Glomerular visceral epithelial cell (primary cell): Measurements from ENCODE around the gene CUL9.

Source experiments
- DNase-seq: peaks from one replicate; pipeline ENCODE4 v3.0.0-alpha.2; 2016; ENCODE audit errors: extremely low spot score

CUL9 gene

DNA sequence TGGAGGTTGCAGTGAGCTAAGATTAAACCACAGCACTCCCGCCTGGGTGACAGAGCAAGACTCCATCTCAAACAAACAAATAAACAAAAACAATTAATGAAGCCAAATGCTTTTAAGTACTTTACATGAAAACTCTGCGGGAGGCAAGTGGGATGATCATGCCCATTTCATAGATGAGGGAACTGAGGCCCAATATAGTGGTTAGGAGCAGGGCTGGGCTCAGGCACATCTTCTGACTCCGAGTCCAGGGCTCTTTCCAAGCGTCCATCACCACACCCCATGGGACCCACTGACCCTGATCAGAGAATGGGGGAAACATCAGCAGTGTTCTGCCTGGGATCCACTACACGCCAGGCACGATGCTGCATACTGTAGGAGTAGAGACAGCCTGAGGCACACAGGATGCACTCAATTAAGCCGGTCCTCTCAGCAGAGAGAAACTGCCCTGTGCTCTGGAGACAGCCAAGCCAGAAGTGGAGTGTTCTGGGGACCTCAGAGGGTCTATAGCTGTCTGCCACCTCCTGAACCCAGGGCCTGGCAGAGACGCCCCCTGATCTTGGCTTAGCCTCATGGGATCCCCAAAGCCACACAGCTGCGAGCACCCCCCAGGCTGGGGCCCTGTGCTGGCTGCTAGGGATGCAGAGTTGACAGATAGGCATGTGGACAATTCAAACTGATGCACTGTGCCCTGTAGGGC lies 74.8 kb downstream of the CUL9 start:
- no peak for DNase-seq

- no peak for DNase-seq
Measured at GRCh38 chr6:43257367-43258145, 75.6 kb downstream of the CUL9 start.

DNA sequence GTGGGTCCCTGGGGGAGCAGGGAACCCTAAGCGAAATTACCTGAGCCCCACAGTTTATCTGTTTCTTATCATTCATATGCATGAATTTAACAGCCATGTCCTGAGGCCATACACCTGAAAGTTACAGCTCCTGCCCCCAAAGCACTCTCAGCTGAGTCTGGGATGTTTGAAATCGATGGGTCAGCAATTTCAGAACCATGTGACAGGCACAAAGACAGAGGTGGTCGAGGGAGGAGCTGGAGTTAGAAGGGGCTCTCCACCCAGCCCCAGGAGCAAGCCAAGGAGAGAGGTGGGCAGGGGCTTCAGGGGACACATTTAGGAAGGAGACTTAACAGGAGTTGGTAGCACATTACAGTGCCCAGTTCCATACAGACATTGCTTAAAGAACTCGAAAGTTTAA lies 76.2 kb downstream of the CUL9 start:
- DNase-seq = no peak

DNA sequence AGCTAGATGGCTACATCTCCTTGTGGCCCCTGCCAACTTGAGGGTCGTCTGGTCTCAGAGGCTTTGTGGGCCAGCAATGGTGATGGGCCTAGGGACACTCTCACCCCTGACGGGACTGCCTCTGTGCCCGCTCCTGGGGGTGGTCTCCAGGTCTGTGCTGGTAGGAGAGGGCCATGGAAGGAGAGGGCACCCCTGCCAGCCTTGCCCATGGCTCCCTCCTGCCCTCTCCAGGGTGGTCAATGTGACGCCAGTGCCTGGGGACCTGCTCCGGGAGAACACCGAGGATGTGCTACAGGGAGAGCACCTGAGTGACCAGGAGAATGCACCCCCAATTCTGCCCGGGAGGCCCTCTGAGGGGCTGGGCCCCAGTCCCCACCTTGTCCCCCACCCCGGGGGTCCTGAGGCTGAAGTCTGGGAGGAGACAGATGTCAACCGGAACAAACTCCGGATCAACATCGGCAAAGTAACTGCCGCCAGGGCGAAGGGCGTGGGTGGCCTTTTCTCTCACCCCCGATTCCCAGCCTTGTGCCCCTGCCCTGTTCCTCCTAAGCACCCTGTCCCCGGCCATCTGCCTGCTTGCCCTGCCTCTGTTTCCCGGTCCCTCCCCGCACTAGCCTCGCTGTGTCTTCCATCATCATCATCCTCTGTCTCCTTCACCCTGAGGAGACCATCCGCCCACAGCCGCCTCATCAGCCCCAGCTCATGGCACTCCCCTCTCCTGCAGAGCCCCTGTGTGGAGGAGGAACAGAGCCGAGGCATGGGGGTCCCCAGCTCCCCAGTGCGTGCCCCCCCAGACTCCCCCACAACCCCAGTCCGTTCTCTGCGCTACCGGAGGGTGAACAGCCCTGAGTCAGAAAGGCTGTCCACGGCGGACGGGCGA lies 77.1 kb downstream of the CUL9 start:
- no peak for DNase-seq

GRCh38 chr6:43260791-43261190 lies 78.8 kb downstream of the CUL9 start:
- DNase-seq = no peak

DNA sequence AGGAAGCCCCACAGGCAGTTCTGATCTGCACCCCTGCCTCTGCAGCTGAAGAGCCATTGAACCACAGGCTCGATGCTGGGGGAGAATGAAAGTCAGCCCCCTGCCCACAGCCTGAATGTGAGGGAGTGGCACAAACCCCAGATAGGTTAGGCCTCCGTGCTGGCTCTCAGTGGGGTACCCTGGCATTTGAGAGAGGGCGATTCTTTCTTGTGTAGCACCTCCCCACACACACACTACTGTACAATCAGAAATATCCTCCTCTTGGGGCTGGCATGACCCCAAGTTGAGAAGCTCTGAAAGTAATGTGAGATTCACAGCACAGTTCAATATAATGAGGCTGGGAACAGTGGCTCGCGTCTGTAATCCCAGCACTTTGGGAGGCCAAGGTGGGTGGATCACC lies 79.2 kb downstream of the CUL9 start:
- DNase-seq = no peak

DNA sequence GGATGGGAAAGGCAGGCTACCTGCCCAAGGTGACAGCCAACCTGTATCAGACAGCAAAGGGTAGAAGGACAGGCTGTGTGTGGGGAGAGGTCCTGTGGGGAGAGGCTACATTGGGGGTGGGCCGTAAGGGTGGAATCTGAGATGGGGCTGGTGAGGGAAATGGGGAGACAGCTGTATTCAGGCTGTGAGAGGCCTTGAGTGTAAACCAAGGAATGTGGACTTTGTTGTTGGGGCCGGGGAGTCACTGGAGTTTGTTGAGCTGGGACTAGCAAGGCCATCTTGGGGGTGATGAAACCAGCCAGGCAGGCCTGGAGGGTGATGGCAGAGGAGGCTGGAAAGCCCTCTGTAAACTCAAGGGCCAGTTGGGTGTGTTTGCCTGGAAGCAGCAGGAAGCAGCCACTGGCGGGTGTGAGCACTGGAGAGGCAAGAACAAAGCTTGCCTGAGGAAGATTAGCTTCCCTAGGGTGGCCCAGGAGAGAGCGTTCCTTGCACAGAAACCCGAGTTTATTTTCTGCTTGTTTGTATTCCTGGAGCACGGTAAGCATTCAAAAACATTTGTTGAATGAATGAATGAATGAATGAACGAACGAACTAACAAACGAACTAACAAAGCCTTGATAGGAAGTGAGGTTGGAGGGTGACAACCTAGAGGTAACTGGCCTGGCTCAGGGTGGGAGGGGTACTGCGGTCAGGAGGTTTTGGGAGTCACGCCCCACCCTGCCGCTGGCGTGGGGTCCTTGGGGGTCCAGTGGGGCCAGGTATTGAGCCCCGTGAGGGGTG lies 80.2 kb downstream of the CUL9 start:
- no peak for DNase-seq

DNA sequence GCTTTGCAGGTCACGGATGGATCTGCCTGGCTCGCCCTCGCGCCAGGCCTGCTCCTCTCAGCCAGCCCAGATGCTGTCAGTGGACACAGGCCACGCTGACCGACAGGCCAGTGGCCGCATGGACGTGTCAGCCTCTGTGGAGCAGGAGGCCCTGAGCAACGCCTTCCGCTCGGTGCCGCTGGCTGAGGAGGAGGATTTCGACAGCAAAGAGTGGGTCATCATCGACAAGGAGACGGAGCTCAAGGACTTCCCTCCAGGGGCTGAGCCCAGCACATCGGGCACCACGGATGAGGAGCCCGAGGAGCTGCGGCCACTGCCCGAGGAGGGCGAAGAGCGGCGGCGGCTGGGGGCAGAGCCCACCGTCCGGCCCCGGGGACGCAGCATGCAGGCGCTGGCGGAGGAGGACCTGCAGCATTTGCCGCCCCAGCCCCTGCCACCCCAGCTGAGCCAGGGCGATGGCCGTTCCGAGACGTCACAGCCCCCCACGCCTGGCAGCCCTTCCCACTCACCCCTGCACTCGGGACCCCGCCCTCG lies 80.9 kb downstream of the CUL9 start:
- no peak for DNase-seq

DNA sequence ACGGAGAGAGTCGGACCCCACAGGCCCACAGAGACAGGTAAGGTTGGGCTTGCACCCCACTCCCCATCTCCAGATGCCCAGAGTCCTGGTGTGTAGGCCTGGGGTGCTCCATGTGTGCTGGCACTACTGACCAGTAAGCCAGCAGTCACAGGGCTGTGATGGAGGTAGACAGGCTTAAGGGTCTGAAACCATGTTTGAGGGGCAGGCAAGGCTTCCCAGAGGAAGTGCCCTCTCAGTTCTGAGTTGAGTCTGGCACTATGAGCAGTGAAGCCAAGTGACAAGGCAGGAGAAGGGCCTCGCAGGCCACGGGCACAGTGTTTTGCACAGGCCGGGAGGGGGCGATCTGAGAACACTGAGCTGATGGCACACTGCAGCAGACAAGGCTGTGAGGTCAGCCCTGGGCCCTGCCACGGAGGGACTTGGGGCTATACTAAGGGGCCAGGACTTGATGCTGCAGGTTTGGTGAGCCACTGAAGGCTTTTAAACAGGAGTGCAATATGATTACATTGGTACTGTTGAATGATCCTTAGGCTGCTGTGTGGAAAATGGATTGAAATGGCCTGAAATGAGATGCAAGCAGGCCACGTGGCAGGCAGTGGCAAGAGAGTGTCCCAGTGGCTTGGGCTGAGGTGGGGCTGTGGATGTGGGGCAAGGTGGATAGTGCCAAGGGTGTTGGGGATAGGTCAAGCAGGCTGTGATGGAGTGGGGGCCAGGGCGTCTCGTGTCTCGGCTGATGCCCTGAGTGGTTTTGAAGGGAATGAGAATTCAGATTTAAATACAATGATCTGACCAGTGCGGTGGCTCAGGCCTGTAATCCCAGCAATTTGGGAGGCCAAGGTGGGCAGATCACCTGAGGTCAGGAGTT lies 81.5 kb downstream of the CUL9 start:
- peak; percentile 72 for DNase-seq

GRCh38 chr6:43264599-43265145 lies 82.7 kb downstream of the CUL9 start:
- DNase-seq = no peak

GRCh38 chr6:43265564-43265963 lies 83.6 kb downstream of the CUL9 start:
- no peak for DNase-seq

DNA sequence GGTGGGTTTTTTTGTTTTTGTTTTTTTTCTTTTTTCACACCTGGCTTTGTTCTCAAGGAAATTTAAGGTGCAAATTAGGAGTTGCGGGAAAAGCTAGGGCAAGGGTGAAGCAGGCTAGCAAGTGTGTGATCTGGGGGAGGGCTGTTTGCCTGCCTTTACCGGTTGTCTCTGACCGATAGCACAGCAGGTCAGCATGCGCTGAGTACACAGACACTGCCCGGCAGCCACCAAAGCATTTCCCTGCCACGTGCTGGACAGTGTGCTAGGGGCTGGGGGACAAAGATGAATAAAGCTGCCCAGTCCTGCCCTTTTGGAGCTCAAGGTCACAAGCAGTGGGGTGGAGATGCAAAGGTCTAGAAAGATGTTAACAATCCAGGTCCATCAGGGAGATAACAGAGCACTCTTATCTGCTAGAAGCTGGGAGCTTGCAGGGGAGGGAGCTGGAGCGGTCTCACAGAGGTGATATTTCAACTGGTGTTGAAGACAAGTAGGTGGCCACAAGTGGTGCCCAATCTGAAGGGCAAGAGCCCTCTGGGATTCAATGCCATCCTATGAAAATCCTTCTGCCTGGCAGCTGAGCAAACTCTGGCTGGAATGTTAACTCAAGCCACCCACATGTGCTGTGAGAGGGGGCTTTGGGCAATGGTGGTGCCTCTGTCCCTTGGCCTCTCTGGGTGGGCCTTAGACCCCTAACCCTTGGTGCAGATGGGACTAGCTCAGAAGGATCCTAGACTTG lies 85.8 kb downstream of the CUL9 start:
- DNase-seq = no peak

GRCh38 chr6:43268355-43268700 lies 86.3 kb downstream of the CUL9 start:
- no peak for DNase-seq

DNA sequence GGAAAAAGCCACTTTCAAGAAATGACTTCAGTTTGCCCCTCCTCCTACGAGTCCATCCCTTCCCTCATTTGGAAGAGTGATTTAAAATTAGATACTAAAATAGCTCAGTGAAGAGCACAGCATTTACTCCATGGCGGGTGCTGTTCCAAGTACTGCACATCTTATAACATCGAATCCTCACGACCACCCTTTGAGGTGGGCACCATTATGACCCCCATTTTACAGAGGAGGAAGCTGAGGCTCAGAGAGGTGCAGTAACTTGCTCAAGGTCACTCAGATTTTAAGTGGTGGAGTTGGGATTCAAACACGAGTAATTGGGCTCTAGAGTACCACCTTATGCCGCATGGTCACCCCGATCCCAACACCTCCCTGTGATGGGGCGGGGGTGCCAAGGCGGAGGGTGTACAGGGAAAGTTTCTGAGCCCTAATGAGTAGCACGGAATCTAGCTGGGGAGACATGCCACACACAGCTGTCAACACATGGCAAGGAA lies 86.8 kb downstream of the CUL9 start:
- DNase-seq = no peak

GRCh38 chr6:43269273-43270007 lies 87.4 kb downstream of the CUL9 start:
- no peak for DNase-seq

- DNase-seq = no peak
Measured at GRCh38 chr6:43271103-43271815, 89.3 kb downstream of the CUL9 start.

DNA sequence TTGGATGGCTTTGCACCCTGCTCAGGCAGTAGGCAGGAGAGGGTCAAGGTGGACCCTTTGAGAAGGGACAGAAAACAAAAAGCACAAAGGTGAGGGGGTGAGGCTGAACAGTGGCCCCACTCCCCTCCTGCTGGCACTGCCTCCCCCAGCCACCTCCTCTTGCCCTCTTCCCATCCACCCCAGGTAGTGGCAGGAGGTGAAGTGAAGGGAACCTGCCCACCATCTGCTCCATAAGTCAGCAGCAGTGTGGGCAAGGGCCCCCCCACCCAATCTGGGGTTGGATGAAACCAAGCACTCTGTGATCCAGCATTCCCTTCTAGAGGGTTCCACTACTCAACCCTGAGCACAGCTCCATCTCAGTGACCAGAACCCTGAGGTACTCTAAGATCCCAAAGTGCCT lies 89.9 kb downstream of the CUL9 start:
- DNase-seq = no peak

- no peak for DNase-seq
Measured at GRCh38 chr6:43273707-43274106, 91.7 kb downstream of the CUL9 start.
